HCEC 1CT (cell line): ENCODE results near the gene CATSPERD.
"Not testable (repeated sequence)": the region's sequence is repeated elsewhere in the genome, so short reads cannot be mapped to it uniquely, and the experiment has no call there.

Experiments used
- DNase-seq: peaks from one replicate; pipeline ENCODE4 v3.0.0-alpha.2; 2017

CATSPERD gene

GRCh38 chr19:5686326-5686646 lies 34.2 kb upstream of the CATSPERD start:
- no peak for DNase-seq

- peak; percentile 86 for DNase-seq
Observed at GRCh38 chr19:5686647-5687359, 33.6 kb upstream of the CATSPERD start.

- DNase-seq = no peak
Observed at GRCh38 chr19:5687360-5688198, 32.9 kb upstream of the CATSPERD start.

- DNase-seq = not testable (repeated sequence)
Observed at GRCh38 chr19:5688262-5688881, 32.1 kb upstream of the CATSPERD start.

- DNase-seq = peak; percentile 92
Observed at GRCh38 chr19:5690125-5690954, 30.1 kb upstream of the CATSPERD start, which contains the start of gene RPL36. TSS of gene RPL36 (plus strand) at chr19:5690295. CDS start at chr19:5690508, 213 bp downstream.

- DNase-seq = peak; percentile 24
Observed at GRCh38 chr19:5690955-5691821, 29.2 kb upstream of the CATSPERD start.

GRCh38 chr19:5691822-5692722 lies 28.4 kb upstream of the CATSPERD start:
- no peak for DNase-seq

- no peak for DNase-seq
Observed at GRCh38 chr19:5692723-5693194, 27.7 kb upstream of the CATSPERD start.

- DNase-seq = no peak
Observed at GRCh38 chr19:5693195-5694166, 27.0 kb upstream of the CATSPERD start.

- DNase-seq = no peak
Observed at GRCh38 chr19:5694167-5694955, 26.1 kb upstream of the CATSPERD start.

- DNase-seq = no peak
Observed at GRCh38 chr19:5694956-5695648, 25.3 kb upstream of the CATSPERD start.

- no peak for DNase-seq
Observed at GRCh38 chr19:5695649-5696195, 24.7 kb upstream of the CATSPERD start.

- DNase-seq = no peak
Observed at GRCh38 chr19:5696196-5697021, 24.0 kb upstream of the CATSPERD start.

GRCh38 chr19:5697022-5697889 lies 23.2 kb upstream of the CATSPERD start:
- DNase-seq = no peak

- DNase-seq = no peak
Observed at GRCh38 chr19:5697890-5698634, 22.4 kb upstream of the CATSPERD start.
